ENCODE data around the gene PHLDA2.

Gene PHLDA2

DNA sequence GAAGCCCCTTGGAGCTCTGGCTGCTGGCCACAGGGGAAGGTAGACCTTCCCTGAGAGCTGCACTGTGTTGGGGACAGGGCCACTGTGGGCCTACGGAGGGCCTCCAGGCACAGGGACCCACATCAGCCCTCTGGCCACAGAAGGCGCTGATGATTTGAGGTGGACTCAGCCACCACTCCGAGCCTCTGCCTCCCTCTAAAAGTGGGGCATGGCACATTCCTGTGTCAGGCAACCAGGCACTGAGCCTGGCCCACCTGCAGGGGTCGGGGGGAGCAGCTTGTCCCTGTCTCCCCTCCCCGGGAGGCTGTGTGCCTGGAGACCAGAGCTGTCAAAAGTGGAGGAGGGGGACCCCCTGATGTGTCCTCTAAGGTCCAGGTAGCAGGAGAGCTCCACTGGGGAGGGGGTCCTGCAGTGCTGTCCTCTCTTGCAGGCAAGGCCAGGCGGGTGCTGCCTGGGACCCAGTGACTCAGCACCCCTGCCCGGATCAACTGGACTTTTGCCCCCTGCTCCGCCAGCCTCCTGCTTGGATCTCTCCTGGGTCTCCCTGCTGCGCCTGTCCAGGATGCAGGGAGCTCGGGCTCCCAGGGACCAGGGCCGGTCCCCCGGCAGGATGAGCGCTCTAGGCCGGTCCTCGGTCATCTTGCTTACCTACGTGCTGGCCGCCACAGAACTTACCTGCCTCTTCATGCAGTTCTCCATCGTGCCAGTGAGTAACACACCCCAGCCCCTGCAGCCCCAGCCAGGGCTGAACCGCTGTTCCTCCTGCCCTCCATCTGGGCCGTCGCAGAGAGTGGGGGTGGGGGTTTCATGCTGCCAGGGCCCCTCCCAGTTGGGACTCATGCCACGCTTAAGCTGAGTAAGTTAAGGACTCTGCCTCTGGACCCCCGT, 26.2 kb downstream of the PHLDA2 start:
- DNase-seq (ENCODE audit: low read depth) = no peak
- peak overlapping the region; percentile 59 for H3K4me3 ChIP-seq (ENCODE audit: control insufficient read depth, low read depth, low read length)
- TF ChIP-seq, protein P1, sequence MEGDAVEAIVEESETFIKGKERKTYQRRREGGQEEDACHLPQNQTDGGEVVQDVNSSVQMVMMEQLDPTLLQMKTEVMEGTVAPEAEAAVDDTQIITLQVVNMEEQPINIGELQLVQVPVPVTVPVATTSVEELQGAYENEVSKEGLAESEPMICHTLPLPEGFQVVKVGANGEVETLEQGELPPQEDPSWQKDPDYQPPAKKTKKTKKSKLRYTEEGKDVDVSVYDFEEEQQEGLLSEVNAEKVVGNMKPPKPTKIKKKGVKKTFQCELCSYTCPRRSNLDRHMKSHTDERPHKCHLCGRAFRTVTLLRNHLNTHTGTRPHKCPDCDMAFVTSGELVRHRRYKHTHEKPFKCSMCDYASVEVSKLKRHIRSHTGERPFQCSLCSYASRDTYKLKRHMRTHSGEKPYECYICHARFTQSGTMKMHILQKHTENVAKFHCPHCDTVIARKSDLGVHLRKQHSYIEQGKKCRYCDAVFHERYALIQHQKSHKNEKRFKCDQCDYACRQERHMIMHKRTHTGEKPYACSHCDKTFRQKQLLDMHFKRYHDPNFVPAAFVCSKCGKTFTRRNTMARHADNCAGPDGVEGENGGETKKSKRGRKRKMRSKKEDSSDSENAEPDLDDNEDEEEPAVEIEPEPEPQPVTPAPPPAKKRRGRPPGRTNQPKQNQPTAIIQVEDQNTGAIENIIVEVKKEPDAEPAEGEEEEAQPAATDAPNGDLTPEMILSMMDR (conservative IDR thresholded peaks at IDR 0.05; ENCODE audit: control insufficient read depth, insufficient read depth, low read depth, low read length) = no peak

DNA sequence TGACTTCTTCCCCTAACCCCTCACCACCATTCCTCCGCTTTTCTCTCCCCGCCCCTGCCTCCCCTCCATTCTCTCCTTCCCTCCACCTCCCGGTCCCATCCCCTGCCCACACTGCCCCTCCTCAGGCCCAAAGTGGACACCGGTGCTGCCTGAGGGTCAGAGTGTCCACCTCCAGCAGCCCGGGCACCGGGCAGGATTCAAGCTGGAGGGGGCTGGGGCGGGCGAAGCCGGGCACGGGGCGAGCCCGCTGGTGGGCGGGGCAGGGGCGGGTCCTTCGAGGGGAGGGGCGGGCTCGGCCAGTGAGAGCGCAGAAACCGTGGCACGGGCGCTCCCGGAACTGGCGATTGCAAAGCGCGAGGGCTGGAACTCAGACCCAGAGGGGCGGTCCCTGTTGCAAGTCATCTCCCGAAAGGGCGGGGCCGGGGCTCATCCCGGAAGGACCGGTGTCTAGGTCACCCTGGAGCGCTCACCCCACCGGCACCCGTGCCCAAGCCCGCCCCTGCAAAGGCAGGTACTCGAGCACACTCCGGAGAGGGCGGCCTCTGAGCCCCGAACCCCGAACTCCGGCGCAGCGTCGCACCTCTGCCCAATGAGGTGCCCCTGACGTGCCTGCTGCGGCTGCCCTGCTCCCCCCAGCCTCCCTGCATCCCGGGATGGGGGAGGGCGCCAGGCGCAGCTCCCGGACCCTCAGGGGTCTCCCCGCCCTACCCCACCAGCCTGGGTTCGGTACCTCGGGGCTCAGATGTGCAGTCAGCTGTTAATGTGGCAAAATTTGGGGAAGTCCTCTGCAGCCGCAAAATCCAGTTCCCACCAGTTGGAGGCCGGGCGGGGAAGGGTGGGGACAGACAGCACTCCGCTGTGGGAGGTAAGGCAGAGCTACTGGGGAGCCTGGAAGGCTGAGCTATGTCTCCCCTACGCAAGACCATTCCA, 27.1 kb downstream of the PHLDA2 start:
- H3K4me3 ChIP-seq (ENCODE audit: control insufficient read depth, low read depth, low read length) = peak overlapping the region; percentile 59
- TF ChIP-seq, protein P1 (conservative IDR thresholded peaks at IDR 0.05; ENCODE audit: control insufficient read depth, insufficient read depth, low read depth, low read length) = no peak
- DNase-seq (ENCODE audit: low read depth) = peak; percentile 86

DNA sequence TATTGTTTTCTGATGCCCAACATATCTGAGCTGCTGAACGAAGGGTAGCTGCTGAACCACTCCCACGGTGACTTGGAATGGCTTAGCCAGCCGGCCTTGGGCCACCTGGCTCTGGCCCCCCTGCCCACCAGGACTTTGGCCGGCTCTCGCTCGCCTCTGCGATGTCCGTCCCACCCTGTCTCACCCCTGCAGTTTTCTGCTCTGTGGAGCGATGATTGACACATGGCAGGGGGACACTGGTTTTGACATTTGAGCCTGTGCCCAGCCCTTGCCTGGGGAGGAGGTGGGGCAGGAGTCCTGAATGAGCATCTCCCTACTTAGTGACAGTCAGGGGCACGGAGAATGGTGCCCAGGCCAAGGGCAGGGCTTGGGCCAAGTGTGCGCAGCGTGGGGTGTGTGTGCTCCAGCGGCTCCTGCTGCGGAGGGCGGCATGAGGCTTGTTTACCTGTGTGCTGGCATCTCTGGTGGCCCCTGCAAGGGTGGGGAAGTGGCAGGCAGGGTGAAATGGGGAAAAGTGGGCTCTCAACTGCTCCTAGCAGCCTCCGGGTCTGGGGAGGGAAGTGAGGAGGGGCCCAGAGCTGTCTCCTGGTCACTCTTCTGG, 27.9 kb downstream of the PHLDA2 start:
- no peak for DNase-seq (ENCODE audit: low read depth)
- no peak overlapping the region for H3K4me3 ChIP-seq (ENCODE audit: control insufficient read depth, low read depth, low read length)
- TF ChIP-seq, protein P1 (conservative IDR thresholded peaks at IDR 0.05; ENCODE audit: control insufficient read depth, insufficient read depth, low read depth, low read length) = no peak

GRCh38 chr11:2899080-2899783, 30.0 kb downstream of the PHLDA2 start:
- TF ChIP-seq, protein P1 (conservative IDR thresholded peaks at IDR 0.05; ENCODE audit: control insufficient read depth, insufficient read depth, low read depth, low read length) = no peak
- no peak overlapping the region for H3K4me3 ChIP-seq (ENCODE audit: control insufficient read depth, low read depth, low read length)
- DNase-seq (ENCODE audit: low read depth) = no peak

GRCh38 chr11:2898366-2899079, 30.7 kb downstream of the PHLDA2 start:
- no peak overlapping the region for H3K4me3 ChIP-seq (ENCODE audit: control insufficient read depth, low read depth, low read length)
- DNase-seq (ENCODE audit: low read depth) = peak; percentile 91
- TF ChIP-seq, protein P1 (conservative IDR thresholded peaks at IDR 0.05; ENCODE audit: control insufficient read depth, insufficient read depth, low read depth, low read length) = no peak
